Ishikawa (cell line): Measurements from ENCODE around the gene COL2A1.

Experiments
- CEBPB ChIP-seq: IDR thresholded peaks from 2 replicates; pipeline ENCODE4 v1.6.1; 2012
- CREB1 ChIP-seq: IDR thresholded peaks from 2 replicates; pipeline ENCODE4 v1.6.1; 2012; ENCODE audit warnings: low read depth
- EGR1 ChIP-seq: IDR thresholded peaks from 2 replicates; pipeline ENCODE4 v1.6.1; 2012
- EP300 ChIP-seq: IDR thresholded peaks from 2 replicates; pipeline ENCODE4 v1.6.1; 2012; ENCODE audit warnings: borderline replicate concordance
- FOXM1 ChIP-seq: IDR thresholded peaks from 2 replicates; pipeline ENCODE4 v1.6.1; 2012; ENCODE audit warnings: low read depth, borderline replicate concordance
- NFIC ChIP-seq: IDR thresholded peaks from 2 replicates; pipeline ENCODE4 v1.6.1; 2012
- RAD21 ChIP-seq: IDR thresholded peaks from 2 replicates; pipeline ENCODE4 v1.6.1; 2012; ENCODE audit warnings: low read depth
- REST ChIP-seq: IDR thresholded peaks from 2 replicates; pipeline ENCODE4 v1.6.1; 2012; ENCODE audit warnings: low read depth, mild to moderate bottlenecking
- TAF1 ChIP-seq: IDR thresholded peaks from 2 replicates; pipeline ENCODE4 v1.6.1; 2012; ENCODE audit warnings: low read depth, mild to moderate bottlenecking
- TCF12 ChIP-seq: IDR thresholded peaks from 2 replicates; pipeline ENCODE4 v1.6.1; 2012; ENCODE audit warnings: low read depth
- TEAD4 ChIP-seq: IDR thresholded peaks from 2 replicates; pipeline ENCODE4 v1.6.1; 2012
- USF1 ChIP-seq: IDR thresholded peaks from 2 replicates; pipeline ENCODE4 v1.6.1; 2012
- YY1 ChIP-seq: IDR thresholded peaks from 2 replicates; pipeline ENCODE4 v1.6.1; 2012; ENCODE audit warnings: low read depth
- ZBTB7A ChIP-seq: IDR thresholded peaks from 2 replicates; pipeline ENCODE4 v1.6.1; 2012; ENCODE audit warnings: low read depth
- TF ChIP-seq, protein P1 (sequence below): IDR thresholded peaks from 2 replicates; pipeline ENCODE4 v1.6.1; 2012

COL2A1 gene

DNA sequence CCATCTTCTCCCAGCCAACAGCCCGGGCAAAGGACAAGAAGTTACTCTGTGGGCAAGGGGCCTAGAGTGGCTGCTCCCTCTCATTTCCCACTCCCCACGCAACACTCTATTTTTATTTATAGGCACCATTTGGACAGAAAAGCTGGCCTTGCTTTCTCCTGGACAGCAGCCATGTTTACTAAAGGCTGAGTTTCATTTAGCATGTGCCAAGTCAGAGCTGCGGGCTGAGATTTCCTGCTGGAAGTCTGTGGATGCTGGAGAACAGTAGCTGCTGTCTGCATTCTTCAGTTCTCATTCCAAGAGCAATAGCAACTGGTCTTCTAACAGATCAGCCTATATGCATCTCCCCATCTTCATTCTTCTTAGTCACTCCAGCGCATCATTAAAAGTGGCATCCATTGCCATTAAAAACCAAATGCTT is 8.3 kb downstream of the COL2A1 start:
- TF ChIP-seq ZBTB7A (no peak), RAD21 (no peak), TCF12 (no peak), USF1 (no peak)

- TF ChIP-seq USF1, result no peak
- no peak for TF ChIP-seq NFIC
- TF ChIP-seq CEBPB, result no peak
- TF ChIP-seq TAF1, result no peak
- TF ChIP-seq EGR1, result no peak
- no peak for TF ChIP-seq TCF12
- no peak for TF ChIP-seq RAD21
Measured at GRCh38 chr12:47993491-47993890, 10.8 kb downstream of the COL2A1 start.

DNA sequence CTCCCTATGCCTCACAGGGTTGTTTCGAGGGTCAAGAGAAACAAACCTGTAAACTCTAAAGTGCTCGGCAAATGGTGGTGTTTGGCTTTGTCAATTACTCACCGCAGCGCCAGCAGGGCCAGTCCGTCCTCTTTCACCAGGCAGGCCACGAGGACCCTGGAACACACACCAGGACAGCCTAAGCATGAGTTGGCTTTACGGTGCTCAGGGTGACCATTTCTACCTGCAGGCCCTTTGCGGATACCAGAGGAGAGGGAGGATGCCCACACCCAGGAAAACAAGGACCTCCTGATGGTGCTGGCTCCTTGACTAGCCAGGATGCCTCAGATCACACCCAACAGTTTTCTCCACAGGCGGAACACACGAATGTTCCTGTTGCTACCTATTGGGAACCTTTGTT is 11.5 kb downstream of the COL2A1 start:
- TF ChIP-seq CEBPB (no peak), YY1 (no peak), FOXM1 (no peak), USF1 (no peak), TCF12 (no peak), TEAD4 (no peak), EGR1 (no peak), RAD21 (no peak), CREB1 (no peak), EP300 (no peak), NFIC (no peak)
- TF ChIP-seq, protein P1, sequence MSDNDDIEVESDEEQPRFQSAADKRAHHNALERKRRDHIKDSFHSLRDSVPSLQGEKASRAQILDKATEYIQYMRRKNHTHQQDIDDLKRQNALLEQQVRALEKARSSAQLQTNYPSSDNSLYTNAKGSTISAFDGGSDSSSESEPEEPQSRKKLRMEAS, result no peak

DNA sequence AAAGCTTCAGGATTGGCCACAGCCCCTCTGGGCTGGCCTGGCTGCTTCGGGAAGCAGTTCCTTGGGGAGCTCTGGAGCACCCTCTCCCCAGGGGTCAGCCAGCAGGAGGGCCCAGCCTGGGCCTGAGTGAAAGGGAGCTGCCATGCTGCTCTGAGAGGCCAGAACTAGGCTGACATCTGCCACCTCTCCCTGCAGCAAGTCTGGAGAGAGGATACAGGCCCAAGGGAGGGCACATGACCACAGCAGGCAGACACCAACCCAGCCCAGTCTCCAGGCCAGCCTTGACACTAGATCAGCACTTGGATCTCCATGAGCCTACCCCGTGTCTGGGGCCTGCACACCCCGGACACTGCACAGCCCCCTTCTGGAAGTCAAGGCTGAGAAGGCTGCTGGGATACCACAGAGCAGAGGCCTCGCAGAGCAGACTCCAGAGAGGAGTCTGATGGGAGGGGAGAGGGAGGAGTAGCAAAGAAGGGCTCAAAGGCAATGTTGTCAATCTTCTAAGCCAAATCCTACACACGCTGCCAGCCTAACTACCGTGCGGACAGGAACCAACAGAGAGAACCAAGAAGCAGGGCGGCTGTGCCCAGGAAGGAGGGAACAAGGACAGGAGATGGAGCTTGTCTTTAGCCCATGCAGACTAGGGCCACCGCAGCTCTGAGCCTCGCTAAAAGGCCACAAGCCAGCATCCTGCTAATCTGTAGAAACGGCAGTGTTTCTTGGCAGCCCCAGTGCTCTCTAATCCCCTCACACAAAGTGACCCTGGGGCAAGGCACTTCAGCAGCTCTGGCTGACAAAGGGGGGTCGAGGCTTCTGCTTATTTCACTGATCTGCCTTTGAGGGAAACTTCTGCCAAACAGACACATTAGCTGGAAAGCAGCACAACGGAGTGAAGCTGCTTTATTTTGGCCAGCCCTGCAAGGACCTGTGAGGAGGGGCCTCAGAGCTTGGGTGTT is 12.9 kb downstream of the COL2A1 start:
- TF ChIP-seq NFIC (no peak), REST (no peak), TAF1 (no peak), YY1 (no peak), TEAD4 (no peak), CREB1 (no peak)
- TF ChIP-seq, protein P1, result no peak

GRCh38 chr12:47990351-47991105 is 13.7 kb downstream of the COL2A1 start:
- TF ChIP-seq TCF12, result no peak
- TF ChIP-seq TEAD4, result no peak
- no peak for TF ChIP-seq USF1
- no peak for TF ChIP-seq FOXM1
- no peak for TF ChIP-seq ZBTB7A
- no peak for TF ChIP-seq RAD21
- no peak for TF ChIP-seq EP300
- TF ChIP-seq CEBPB, result no peak
- TF ChIP-seq, protein P1, result no peak
- TF ChIP-seq REST, result no peak
- TF ChIP-seq YY1, result no peak
- no peak for TF ChIP-seq NFIC
- no peak for TF ChIP-seq CREB1
